ENCODE data around the gene CELF6.

Gene CELF6

GRCh38 chr15:72323752-72324151, 3.8 kb upstream of the CELF6 start:
- Histone ChIP-seq H3K9ac (ENCODE audit: low read depth, low read length, poor library complexity) (no peak overlapping the region), H4K8ac (ENCODE audit: low read depth, low read length) (no peak overlapping the region), H2AFZ (ENCODE audit: low read length) (no peak overlapping the region), H3K79me1 (ENCODE audit: low read depth, low read length) (peaks cover 2% of the 10 kb centered on the region), H3K4me3 (ENCODE audit: low read length in 2 of 2) (no peak overlapping the region), H3K27ac (replicated peaks; ENCODE audit: low read length) (no peak overlapping the region), H2BK15ac (ENCODE audit: low read length) (no peak overlapping the region), H3K4ac (ENCODE audit: low read length) (no peak overlapping the region), H3K14ac (ENCODE audit: low read length) (no peak overlapping the region), H3K4me1 (ENCODE audit: control insufficient read depth in 2 of 2, insufficient read depth in 1 of 2, low read depth in 1 of 2, low read length in 2 of 2) (peaks cover 2 to 3% of the 10 kb centered on the region in 2 donors), H3K18ac (ENCODE audit: low read length) (no peak overlapping the region), H2AK5ac (ENCODE audit: low read depth, low read length) (no peak overlapping the region), H3K27me3 (ENCODE audit: control insufficient read depth in 3 of 3, insufficient read depth in 3 of 3, low read depth in 1 of 3, low read length in 3 of 3) (peaks cover 0 to 6% (median 3%) of the 10 kb centered on the region in 3 experiments), H4K91ac (ENCODE audit: low read depth, low read length, poor library complexity) (no peak overlapping the region), H3K23ac (ENCODE audit: low read depth, low read length, poor library complexity) (no peak overlapping the region), H3K36me3 (replicated peaks in 1 of 2; ENCODE audit: control insufficient read depth in 2 of 2, insufficient read depth in 2 of 2, low read length in 2 of 2) (peaks cover 0 to 5% of the 10 kb centered on the region in 2 donors), H2BK5ac (ENCODE audit: low read length) (no peak overlapping the region), H3K4me2 (ENCODE audit: insufficient read depth, low read length, poor library complexity, severe bottlenecking) (no peak overlapping the region), H3K9me3 (replicated peaks in 1 of 2; ENCODE audit: control insufficient read depth in 2 of 2, insufficient read depth in 1 of 2, low read depth in 1 of 2, low read length in 2 of 2) (peaks cover 0 to 9% of the 10 kb centered on the region in 2 donors), H2BK120ac (ENCODE audit: low read depth, low read length) (no peak overlapping the region), H2BK12ac (ENCODE audit: low read length) (no peak overlapping the region)
- no peak for DNase-seq (ENCODE audit: low spot score)
- no CpG with 5 or more reads among the region's 1 CpG for WGBS, 2 donors (ENCODE audit: extremely low coverage in 2 of 2, insufficient read length in 2 of 2, insufficient replicate concordance in 1 of 2)

GRCh38 chr15:72319360-72319984, 485 bp downstream of the CELF6 start:
- H2BK120ac ChIP-seq (ENCODE audit: low read depth, low read length), result no peak overlapping the region
- H3K9me3 ChIP-seq (replicated peaks in 1 of 2; ENCODE audit: control insufficient read depth in 2 of 2, insufficient read depth in 1 of 2, low read depth in 1 of 2, low read length in 2 of 2), result peaks cover 0 to 9% of the 10 kb centered on the region in 2 donors
- no peak overlapping the region for H3K27ac ChIP-seq (replicated peaks; ENCODE audit: low read length)
- no peak overlapping the region for H3K18ac ChIP-seq (ENCODE audit: low read length)
- peak overlapping the region in 1 of 2 donors; percentile 40 for H3K4me3 ChIP-seq (ENCODE audit: low read length in 2 of 2)
- H3K79me1 ChIP-seq (ENCODE audit: low read depth, low read length), result peaks cover 2% of the 10 kb centered on the region
- H2BK12ac ChIP-seq (ENCODE audit: low read length), result no peak overlapping the region
- WGBS, 2 donors (ENCODE audit: extremely low coverage in 2 of 2, insufficient read length in 2 of 2, insufficient replicate concordance in 1 of 2), result no CpG with 5 or more reads among the region's 48 CpGs
- no peak overlapping the region for H3K23ac ChIP-seq (ENCODE audit: low read depth, low read length, poor library complexity)
- peaks cover 0 to 22% (median 18%) of the 10 kb centered on the region in 3 experiments for H3K27me3 ChIP-seq (ENCODE audit: control insufficient read depth in 3 of 3, insufficient read depth in 3 of 3, low read depth in 1 of 3, low read length in 3 of 3)
- peaks cover 2 to 3% of the 10 kb centered on the region in 2 donors for H3K4me1 ChIP-seq (ENCODE audit: control insufficient read depth in 2 of 2, insufficient read depth in 1 of 2, low read depth in 1 of 2, low read length in 2 of 2)
- H2AFZ ChIP-seq (ENCODE audit: low read length), result peak overlapping the region; percentile 75
- no peak overlapping the region for H3K14ac ChIP-seq (ENCODE audit: low read length)
- H3K4me2 ChIP-seq (ENCODE audit: insufficient read depth, low read length, poor library complexity, severe bottlenecking), result peak overlapping the region; percentile 48
- no peak overlapping the region for H4K8ac ChIP-seq (ENCODE audit: low read depth, low read length)
- no peak overlapping the region for H2AK5ac ChIP-seq (ENCODE audit: low read depth, low read length)
- DNase-seq (ENCODE audit: low spot score), result peak; percentile 91
- H2BK5ac ChIP-seq (ENCODE audit: low read length), result no peak overlapping the region
- no peak overlapping the region for H4K91ac ChIP-seq (ENCODE audit: low read depth, low read length, poor library complexity)
- H3K9ac ChIP-seq (ENCODE audit: low read depth, low read length, poor library complexity), result no peak overlapping the region
- H3K4ac ChIP-seq (ENCODE audit: low read length), result no peak overlapping the region
- H2BK15ac ChIP-seq (ENCODE audit: low read length), result no peak overlapping the region
- no peaks in the 10 kb centered on the region for H3K36me3 ChIP-seq (replicated peaks in 1 of 2; ENCODE audit: control insufficient read depth in 2 of 2, insufficient read depth in 2 of 2, low read length in 2 of 2)

GRCh38 chr15:72318408-72318942, 1.5 kb downstream of the CELF6 start:
- no peak overlapping the region for H2BK12ac ChIP-seq (ENCODE audit: low read length)
- no peak overlapping the region for H2BK120ac ChIP-seq (ENCODE audit: low read depth, low read length)
- H3K36me3 ChIP-seq (replicated peaks in 1 of 2; ENCODE audit: control insufficient read depth in 2 of 2, insufficient read depth in 2 of 2, low read length in 2 of 2), result no peaks in the 10 kb centered on the region
- no peak overlapping the region for H2BK15ac ChIP-seq (ENCODE audit: low read length)
- no peak overlapping the region for H4K91ac ChIP-seq (ENCODE audit: low read depth, low read length, poor library complexity)
- H4K8ac ChIP-seq (ENCODE audit: low read depth, low read length), result no peak overlapping the region
- no peak overlapping the region for H3K4ac ChIP-seq (ENCODE audit: low read length)
- H3K4me1 ChIP-seq (ENCODE audit: control insufficient read depth in 2 of 2, insufficient read depth in 1 of 2, low read depth in 1 of 2, low read length in 2 of 2), result peaks cover 2 to 3% of the 10 kb centered on the region in 2 donors
- peaks cover 0 to 2% of the 10 kb centered on the region in 2 donors for H3K9me3 ChIP-seq (replicated peaks in 1 of 2; ENCODE audit: control insufficient read depth in 2 of 2, insufficient read depth in 1 of 2, low read depth in 1 of 2, low read length in 2 of 2)
- H3K27ac ChIP-seq (replicated peaks; ENCODE audit: low read length), result no peak overlapping the region
- no peak overlapping the region for H3K4me3 ChIP-seq (ENCODE audit: low read length in 2 of 2)
- peaks cover 2% of the 10 kb centered on the region for H3K79me1 ChIP-seq (ENCODE audit: low read depth, low read length)
- no peak overlapping the region for H3K14ac ChIP-seq (ENCODE audit: low read length)
- no peak overlapping the region for H2AK5ac ChIP-seq (ENCODE audit: low read depth, low read length)
- no peak overlapping the region for H3K4me2 ChIP-seq (ENCODE audit: insufficient read depth, low read length, poor library complexity, severe bottlenecking)
- H2AFZ ChIP-seq (ENCODE audit: low read length), result no peak overlapping the region
- WGBS, 2 donors (ENCODE audit: extremely low coverage in 2 of 2, insufficient read length in 2 of 2, insufficient replicate concordance in 1 of 2), result no CpG with 5 or more reads among the region's 2 CpGs
- no peak overlapping the region for H2BK5ac ChIP-seq (ENCODE audit: low read length)
- DNase-seq (ENCODE audit: low spot score), result no peak
- no peak overlapping the region for H3K23ac ChIP-seq (ENCODE audit: low read depth, low read length, poor library complexity)
- H3K9ac ChIP-seq (ENCODE audit: low read depth, low read length, poor library complexity), result no peak overlapping the region
- H3K18ac ChIP-seq (ENCODE audit: low read length), result no peak overlapping the region
- H3K27me3 ChIP-seq (ENCODE audit: control insufficient read depth in 3 of 3, insufficient read depth in 3 of 3, low read depth in 1 of 3, low read length in 3 of 3), result peaks cover 0 to 22% (median 18%) of the 10 kb centered on the region in 3 experiments

- Histone ChIP-seq H4K8ac (ENCODE audit: low read depth, low read length) (no peak overlapping the region), H3K4me1 (ENCODE audit: control insufficient read depth in 2 of 2, insufficient read depth in 1 of 2, low read depth in 1 of 2, low read length in 2 of 2) (peaks cover 2 to 3% of the 10 kb centered on the region in 2 donors), H2BK120ac (ENCODE audit: low read depth, low read length) (no peak overlapping the region), H3K36me3 (replicated peaks in 1 of 2; ENCODE audit: control insufficient read depth in 2 of 2, insufficient read depth in 2 of 2, low read length in 2 of 2) (no peaks in the 10 kb centered on the region), H3K23ac (ENCODE audit: low read depth, low read length, poor library complexity) (no peak overlapping the region), H3K4me2 (ENCODE audit: insufficient read depth, low read length, poor library complexity, severe bottlenecking) (no peak overlapping the region), H2AK5ac (ENCODE audit: low read depth, low read length) (no peak overlapping the region), H4K91ac (ENCODE audit: low read depth, low read length, poor library complexity) (no peak overlapping the region), H3K27ac (replicated peaks; ENCODE audit: low read length) (no peak overlapping the region), H3K4me3 (ENCODE audit: low read length in 2 of 2) (no peak overlapping the region), H2BK5ac (ENCODE audit: low read length) (no peak overlapping the region), H2AFZ (ENCODE audit: low read length) (no peak overlapping the region), H3K79me1 (ENCODE audit: low read depth, low read length) (peaks cover 2% of the 10 kb centered on the region), H3K27me3 (ENCODE audit: control insufficient read depth in 3 of 3, insufficient read depth in 3 of 3, low read depth in 1 of 3, low read length in 3 of 3) (peaks cover 0 to 22% (median 19%) of the 10 kb centered on the region in 3 experiments), H3K9me3 (replicated peaks in 1 of 2; ENCODE audit: control insufficient read depth in 2 of 2, insufficient read depth in 1 of 2, low read depth in 1 of 2, low read length in 2 of 2) (no peaks in the 10 kb centered on the region), H3K18ac (ENCODE audit: low read length) (no peak overlapping the region), H3K9ac (ENCODE audit: low read depth, low read length, poor library complexity) (no peak overlapping the region), H3K4ac (ENCODE audit: low read length) (no peak overlapping the region), H3K14ac (ENCODE audit: low read length) (no peak overlapping the region), H2BK12ac (ENCODE audit: low read length) (no peak overlapping the region), H2BK15ac (ENCODE audit: low read length) (no peak overlapping the region)
- DNase-seq (ENCODE audit: low spot score), result no peak
- no CpG with 5 or more reads among the region's 6 CpGs for WGBS, 2 donors (ENCODE audit: extremely low coverage in 2 of 2, insufficient read length in 2 of 2, insufficient replicate concordance in 1 of 2)
These were observed 4.1 kb downstream of the CELF6 start for GRCh38 chr15:72315706-72316370.
